ENCODE results near the gene PTDSS2.

The PTDSS2 gene

DNA sequence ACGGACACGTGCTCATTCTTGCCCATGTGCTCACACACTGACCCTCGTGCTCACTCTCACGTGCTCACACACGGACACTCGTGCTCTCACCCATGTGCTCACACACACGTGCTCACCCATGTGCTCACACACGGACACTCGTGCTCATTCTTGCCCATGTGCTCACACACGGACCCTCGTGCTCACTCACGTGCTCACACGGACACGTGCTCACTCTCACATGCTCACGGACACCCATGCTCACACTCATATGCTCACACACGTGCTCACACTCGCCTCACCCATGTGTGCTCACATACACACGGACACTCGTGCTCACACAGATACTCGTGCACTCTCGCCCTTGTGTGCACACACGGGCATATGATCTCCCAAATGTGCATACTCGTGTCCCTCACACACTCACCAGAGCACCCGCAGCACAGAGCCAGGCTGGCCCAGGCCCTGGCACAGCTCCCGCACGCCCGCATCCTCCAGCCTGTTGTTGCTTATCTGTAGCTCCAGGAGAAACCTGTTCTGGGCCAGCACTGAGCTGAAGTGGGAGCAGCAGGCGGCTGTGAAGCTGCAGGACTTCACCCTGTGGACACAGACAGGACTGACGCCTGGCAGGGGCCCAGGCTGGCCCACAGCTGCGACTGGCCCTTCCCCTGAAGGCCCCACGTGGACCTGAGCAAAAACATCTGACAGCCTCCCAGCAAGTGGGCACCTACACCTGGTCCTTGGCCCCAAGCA is 47.7 kb downstream of the PTDSS2 start:
- in situ Hi-C loops (cut with HindIII; ENCODE audit: low sequenced_read_pairs), result no loop called here

GRCh38 chr11:498297-499181 is 48.5 kb downstream of the PTDSS2 start:
- DNase-seq (ENCODE audit: low read depth, low spot score), result no peak
- in situ Hi-C loops (cut with HindIII; ENCODE audit: low sequenced_read_pairs), result no loop called here
- no peak overlapping the region for H3K4me3 ChIP-seq (ENCODE audit: low read depth, low read length)
- TF ChIP-seq CTCF (IDR thresholded peaks at IDR 0.05; ENCODE audit: low read depth, low read length), result no peak

More for the DNA sequence above, 47.7 kb downstream of the PTDSS2 start:
- TF ChIP-seq CTCF (IDR thresholded peaks at IDR 0.05; ENCODE audit: low read depth, low read length), result no peak
- DNase-seq (ENCODE audit: low read depth, low spot score), result no peak
- H3K4me3 ChIP-seq (ENCODE audit: low read depth, low read length), result no peak overlapping the region

- in situ Hi-C loops (cut with HindIII; ENCODE audit: low sequenced_read_pairs), result no loop called here
- H3K4me3 ChIP-seq (ENCODE audit: low read depth, low read length), result no peak overlapping the region
- no peak for DNase-seq (ENCODE audit: low read depth, low spot score)
- no peak for TF ChIP-seq CTCF (IDR thresholded peaks at IDR 0.05; ENCODE audit: low read depth, low read length)
These were observed 49.4 kb downstream of the PTDSS2 start for GRCh38 chr11:499201-500076.

DNA sequence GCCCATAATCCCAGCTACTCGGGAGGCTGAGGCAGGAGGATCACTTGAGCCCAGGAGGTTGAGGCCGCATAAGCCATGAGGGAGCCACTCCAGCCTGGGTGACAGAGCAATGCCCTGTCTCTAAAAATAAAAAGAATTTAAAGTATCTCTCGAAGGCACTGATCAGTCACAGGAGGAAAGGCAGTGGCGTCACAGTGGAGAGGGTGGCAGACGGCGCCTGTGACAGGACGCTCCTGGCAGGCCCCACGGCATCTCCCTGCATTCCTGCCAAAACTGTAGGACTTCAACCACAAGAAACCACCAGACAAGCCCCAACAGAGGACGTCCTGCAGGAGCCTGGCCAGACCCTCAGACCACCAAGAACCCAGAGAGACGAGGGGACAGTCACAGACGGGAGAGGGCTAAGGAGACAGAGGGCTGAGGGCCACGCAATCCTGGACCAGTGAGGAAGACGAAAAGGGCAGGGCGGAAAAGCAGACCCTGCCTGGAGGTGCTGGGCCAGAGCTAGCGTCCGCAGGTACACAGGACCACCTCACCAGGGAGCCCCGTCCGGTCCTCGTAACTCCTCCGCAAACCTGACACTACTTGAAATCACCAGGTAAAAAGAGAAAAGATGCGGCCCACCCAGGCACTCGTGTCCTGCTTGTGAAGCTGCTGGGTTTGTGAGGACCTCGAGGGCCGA is 51.1 kb downstream of the PTDSS2 start:
- no peak for TF ChIP-seq CTCF (IDR thresholded peaks at IDR 0.05; ENCODE audit: low read depth, low read length)
- in situ Hi-C loops (cut with HindIII; ENCODE audit: low sequenced_read_pairs), result no loop called here
- no peak for DNase-seq (ENCODE audit: low read depth, low spot score)
- no peak overlapping the region for H3K4me3 ChIP-seq (ENCODE audit: low read depth, low read length)

- H3K4me3 ChIP-seq (ENCODE audit: low read depth, low read length), result no peak overlapping the region
- in situ Hi-C loops (cut with HindIII; ENCODE audit: low sequenced_read_pairs), result no loop called here
- DNase-seq (ENCODE audit: low read depth, low spot score), result no peak
- no peak for TF ChIP-seq CTCF (IDR thresholded peaks at IDR 0.05; ENCODE audit: low read depth, low read length)
These were observed 51.7 kb downstream of the PTDSS2 start for GRCh38 chr11:501683-502287.
